Muscle of arm (tissue), 14 donors: ENCODE data around the gene EPC2. TPM values are rescaled to one million over a fixed set of nuclear protein-coding genes. Genes with fewer than 3 reads are reported as not detected.
A peak's percentile ranks its signal among the peaks of the same experiment; 100 is the strongest.

Source experiments
- DNase-seq: peaks from one replicate; pipeline ENCODE4 v3.0.0-alpha.2; 2013
- long read RNA-seq, 11 donors: transcript quantifications; one replicate each; lab custom pipeline, GENCODE V29; 2026
- polyA plus RNA-seq, 12 donors: library from polyadenylated mRNA; unstranded; fragments of 120-200 nt; gene quantifications; one replicate each; pipeline ENCODE4 v1.2.1, GENCODE V29; 2013; ENCODE audit not compliant: insufficient read length in 12 of 12

Gene EPC2, protein sequence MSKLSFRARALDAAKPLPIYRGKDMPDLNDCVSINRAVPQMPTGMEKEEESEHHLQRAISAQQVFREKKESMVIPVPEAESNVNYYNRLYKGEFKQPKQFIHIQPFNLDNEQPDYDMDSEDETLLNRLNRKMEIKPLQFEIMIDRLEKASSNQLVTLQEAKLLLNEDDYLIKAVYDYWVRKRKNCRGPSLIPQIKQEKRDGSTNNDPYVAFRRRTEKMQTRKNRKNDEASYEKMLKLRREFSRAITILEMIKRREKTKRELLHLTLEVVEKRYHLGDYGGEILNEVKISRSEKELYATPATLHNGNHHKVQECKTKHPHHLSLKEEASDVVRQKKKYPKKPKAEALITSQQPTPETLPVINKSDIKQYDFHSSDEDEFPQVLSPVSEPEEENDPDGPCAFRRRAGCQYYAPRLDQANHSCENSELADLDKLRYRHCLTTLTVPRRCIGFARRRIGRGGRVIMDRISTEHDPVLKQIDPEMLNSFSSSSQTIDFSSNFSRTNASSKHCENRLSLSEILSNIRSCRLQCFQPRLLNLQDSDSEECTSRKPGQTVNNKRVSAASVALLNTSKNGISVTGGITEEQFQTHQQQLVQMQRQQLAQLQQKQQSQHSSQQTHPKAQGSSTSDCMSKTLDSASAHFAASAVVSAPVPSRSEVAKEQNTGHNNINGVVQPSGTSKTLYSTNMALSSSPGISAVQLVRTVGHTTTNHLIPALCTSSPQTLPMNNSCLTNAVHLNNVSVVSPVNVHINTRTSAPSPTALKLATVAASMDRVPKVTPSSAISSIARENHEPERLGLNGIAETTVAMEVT
- 10 to 100 TPM in 11 of 12 donors, not detected in 1; 26.3 to 47.8 (median 29.9) TPM for polyA plus RNA-seq
- long read RNA-seq, donor 1, partial matches to known transcripts = 16 of 17 reads
- long read RNA-seq, donor 1, other reads (novel, unspliced or antisense) = 0 of 17 reads
- long read RNA-seq, donor 2, partial matches to known transcripts = 0 of 1 reads
- long read RNA-seq, donor 2, other reads (novel, unspliced or antisense) = 0 of 1 reads
- long read RNA-seq, donor 3 = 0 reads
- long read RNA-seq, donor 4, partial matches to known transcripts = 0 of 1 reads
- long read RNA-seq, donor 4, other reads (novel, unspliced or antisense) = 0 of 1 reads
- long read RNA-seq, donor 5, partial matches to known transcripts = 0 of 2 reads
- long read RNA-seq, donor 5, other reads (novel, unspliced or antisense) = 0 of 2 reads
- long read RNA-seq, donor 6, partial matches to known transcripts = 0 of 2 reads
- long read RNA-seq, donor 6, other reads (novel, unspliced or antisense) = 0 of 2 reads
- long read RNA-seq, donor 7 = 0 reads
- long read RNA-seq, donor 8, partial matches to known transcripts = 0 of 2 reads
- long read RNA-seq, donor 8, other reads (novel, unspliced or antisense) = 0 of 2 reads
- long read RNA-seq, donor 9, partial matches to known transcripts = 0 of 1 reads
- long read RNA-seq, donor 9, other reads (novel, unspliced or antisense) = 0 of 1 reads
- long read RNA-seq, donor 10, partial matches to known transcripts = 0 of 1 reads
- long read RNA-seq, donor 10, other reads (novel, unspliced or antisense) = 0 of 1 reads
- long read RNA-seq, donor 11 = 0 reads

- peak; percentile 92 for DNase-seq
These were observed at the start of gene EPC2 for GRCh38 chr2:148643998-148644882. Gene EPC2 (plus strand): TSS chr2:148644751. CDS start chr2:148645018, 267 bp downstream.

GRCh38 chr2:148596018-148596417 lies 48.5 kb upstream of the EPC2 start:
- no peak for DNase-seq

- no peak for DNase-seq
These were observed 45.2 kb upstream of the EPC2 start for GRCh38 chr2:148599109-148599991.

DNA sequence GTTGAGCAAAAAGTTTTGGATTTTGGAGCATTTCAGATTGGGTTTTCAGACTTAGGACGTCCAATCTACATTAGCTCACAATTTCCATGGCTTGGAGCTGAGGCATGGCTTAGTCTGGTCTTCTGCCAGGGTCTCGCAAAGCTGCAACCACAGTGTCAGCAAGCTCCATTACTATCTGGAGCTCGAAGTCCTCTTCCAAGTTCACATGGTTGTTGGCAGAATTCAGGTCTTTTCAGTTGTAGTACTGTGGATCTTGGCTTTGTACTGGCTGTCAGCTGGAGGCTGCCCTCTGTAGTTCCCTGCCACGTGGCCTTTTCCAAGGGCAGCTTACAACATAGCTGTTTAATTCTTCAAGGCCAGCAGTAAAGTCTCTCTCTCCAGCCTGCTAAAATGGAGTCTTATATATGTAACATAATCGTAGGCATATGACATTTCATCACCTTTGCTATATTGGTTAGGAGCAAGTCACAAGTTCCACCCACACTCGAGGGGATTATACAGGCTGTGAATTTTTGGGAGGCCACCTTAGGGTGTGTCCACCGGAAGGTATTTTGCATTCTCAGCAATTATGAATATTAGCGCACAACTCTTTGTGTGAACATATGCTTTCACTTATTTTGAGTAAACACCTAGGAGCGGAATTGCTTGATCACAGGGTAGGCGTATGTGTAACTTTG lies 41.5 kb upstream of the EPC2 start:
- no peak for DNase-seq

- DNase-seq = no peak
These were observed 41.0 kb upstream of the EPC2 start for GRCh38 chr2:148603562-148603920.

- no peak for DNase-seq
These were observed 39.6 kb upstream of the EPC2 start for GRCh38 chr2:148604927-148605326.

DNA sequence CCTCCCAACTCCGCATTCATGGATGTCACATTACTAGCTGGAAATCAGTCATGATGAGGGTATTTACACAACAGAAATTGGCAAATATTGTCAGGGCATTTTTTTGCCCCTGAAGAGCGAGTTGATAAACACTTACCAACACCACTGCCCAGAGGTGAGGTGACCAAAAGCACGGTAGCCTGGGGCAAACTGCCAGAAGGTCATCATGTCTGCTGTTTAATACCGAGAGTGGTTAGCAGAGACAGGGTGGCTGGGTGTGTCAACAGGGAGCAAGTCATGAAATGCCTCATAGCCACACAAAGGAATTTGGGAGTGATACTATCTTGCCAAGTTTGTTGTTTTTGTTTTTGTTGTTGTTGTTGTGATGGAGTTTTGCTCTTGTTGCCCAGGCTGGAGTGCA lies 37.0 kb upstream of the EPC2 start:
- no peak for DNase-seq

DNA sequence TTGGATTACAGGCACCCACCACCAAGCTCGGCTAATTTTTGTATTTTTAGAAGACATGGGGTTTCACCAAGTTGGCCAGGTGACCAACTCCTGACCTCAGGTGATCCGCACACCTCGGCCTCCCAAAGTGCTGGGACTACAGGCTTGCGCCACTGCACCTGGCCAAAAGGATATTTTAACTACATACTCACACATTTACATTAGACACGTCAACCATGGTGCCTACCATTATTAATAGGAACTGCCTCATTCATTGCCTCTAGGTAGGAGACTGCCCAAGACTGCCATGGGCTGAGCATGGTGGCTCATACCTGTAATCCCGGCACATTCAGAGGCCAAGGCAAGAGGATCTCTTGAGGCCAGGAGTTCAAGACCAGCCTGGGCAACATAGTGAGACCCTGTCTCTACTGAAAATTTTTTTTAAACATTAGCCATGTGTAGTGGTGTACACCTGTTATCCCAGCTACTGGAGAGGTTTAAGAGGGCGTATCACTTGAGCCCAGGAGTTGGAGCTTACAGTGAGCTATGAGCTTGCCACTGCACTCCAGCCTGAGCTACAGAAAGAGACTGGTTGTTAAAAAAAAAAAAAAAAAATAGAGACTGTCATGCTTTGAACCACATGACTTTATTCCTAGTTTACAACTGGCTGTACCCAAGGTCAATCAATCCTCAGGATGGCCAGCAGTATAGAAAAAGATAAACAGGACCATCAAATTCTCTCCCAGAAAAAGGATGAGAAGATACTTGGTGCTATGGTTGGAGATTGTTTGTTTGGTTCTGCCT lies 31.1 kb upstream of the EPC2 start:
- DNase-seq = no peak

GRCh38 chr2:148614014-148614321 lies 30.6 kb upstream of the EPC2 start:
- DNase-seq = no peak

DNA sequence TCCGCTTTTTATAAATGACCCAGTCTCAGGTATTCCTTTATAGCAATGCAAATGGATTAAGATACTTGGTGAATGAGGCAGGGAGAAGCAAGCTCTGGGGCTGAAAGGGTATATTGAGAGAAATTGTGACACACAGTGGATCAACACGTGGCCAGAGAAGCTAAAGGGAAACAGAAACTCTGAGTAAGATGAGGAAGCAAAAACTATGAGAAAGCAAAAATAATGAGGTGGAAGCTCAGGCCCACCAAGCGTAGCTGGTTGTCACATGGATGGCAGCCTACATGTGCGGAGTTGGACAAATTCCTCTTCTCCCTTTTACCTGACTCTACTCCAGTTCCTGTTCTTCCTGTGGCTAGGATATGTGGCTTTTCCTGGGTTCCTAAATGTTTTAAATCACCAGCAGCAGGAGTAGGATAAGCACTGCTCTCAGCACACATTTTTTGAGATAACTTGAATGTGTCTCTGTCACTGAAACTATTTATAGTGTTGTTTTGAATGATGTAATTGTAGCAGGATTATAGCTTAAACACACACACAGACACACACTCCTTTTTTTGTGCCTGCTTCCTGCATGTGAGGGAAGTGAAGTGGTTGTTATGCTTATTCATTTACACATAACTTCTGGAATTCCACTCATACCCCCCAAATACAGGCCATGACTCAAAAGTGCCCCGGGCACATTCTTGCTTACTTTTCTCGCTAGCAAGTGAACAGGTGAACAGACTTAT lies 30.1 kb upstream of the EPC2 start:
- DNase-seq = peak; percentile 23

- no peak for DNase-seq
These were observed 29.1 kb upstream of the EPC2 start for GRCh38 chr2:148615381-148615841.

- no peak for DNase-seq
These were observed 27.9 kb upstream of the EPC2 start for GRCh38 chr2:148616662-148617061.

DNA sequence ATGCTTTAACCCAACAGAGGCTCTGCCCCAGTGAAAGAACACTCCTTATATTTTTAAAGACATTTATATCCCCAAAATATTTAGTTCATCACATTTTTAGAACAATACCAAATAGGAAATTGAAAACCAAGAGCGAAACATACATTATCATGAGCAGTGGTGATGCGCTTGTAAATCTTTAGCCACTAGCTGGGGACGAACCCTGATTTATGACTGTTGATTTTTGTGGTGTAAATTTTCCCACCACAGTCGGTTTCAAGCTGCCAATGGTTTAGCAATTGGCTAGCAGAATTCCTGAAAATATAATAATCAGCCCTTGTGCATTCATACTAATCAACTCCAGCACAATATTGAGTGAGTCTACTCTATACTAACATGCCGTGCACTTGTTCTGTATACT lies 27.3 kb upstream of the EPC2 start:
- no peak for DNase-seq

DNA sequence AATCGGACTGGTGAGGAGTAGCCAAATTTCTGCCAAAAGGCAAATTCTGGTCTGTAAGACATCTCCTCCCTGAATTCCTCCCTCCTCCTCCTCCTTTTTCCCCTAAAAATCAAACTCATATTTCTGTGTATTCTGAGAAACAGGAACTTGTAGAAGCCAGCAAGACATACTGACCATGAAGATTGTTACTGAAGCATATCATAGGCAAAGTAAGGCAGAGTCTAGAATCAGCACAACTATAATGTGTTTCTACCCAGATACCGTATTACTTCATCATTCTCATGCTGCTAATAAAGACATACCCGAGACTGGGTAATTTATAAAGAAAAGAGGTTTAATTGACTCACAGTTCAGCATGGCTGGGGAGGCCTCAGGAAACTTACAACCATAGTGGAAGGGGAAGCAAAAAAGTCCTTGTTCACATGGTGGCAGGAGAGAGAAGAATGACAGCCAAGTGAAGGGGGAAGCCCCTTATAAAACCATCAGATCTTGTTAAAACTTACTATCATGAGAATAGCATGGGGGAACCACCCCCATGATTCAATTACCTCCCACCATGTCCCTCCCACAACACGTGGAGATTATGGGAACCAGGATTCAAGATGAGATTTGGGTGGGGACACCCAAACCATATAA lies 24.9 kb upstream of the EPC2 start:
- DNase-seq = no peak

GRCh38 chr2:148622366-148622765 lies 22.2 kb upstream of the EPC2 start:
- no peak for DNase-seq

- no peak for DNase-seq
These were observed 21.5 kb upstream of the EPC2 start for GRCh38 chr2:148623086-148623485.

- DNase-seq = no peak
These were observed 17.3 kb upstream of the EPC2 start for GRCh38 chr2:148627224-148627623.
